ENCODE measurements around the gene STEAP2.

DNA sequence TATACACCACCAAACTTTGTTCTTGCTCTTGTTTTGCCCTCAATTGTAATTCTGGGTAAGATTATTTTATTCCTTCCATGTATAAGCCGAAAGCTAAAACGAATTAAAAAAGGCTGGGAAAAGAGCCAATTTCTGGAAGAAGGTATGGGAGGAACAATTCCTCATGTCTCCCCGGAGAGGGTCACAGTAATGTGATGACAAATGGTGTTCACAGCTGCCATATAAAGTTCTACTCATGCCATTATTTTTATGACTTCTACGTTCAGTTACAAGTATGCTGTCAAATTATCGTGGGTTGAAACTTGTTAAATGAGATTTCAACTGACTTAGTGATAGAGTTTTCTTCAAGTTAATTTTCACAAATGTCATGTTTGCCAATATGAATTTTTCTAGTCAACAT lies 20.9 kb downstream of the STEAP2 start:
- TF ChIP-seq JUN (IDR thresholded peaks at IDR 0.05; ENCODE audit: borderline replicate concordance, insufficient read depth, insufficient read length, low read depth) (no peak), POLR2A (IDR thresholded peaks at IDR 0.05; ENCODE audit: low read depth, low read length) (no peak), FOS (IDR thresholded peaks at IDR 0.05; ENCODE audit: borderline replicate concordance, insufficient read depth, low read length) (no peak), EZH2 (IDR thresholded peaks at IDR 0.05; ENCODE audit: borderline replicate concordance, low read depth, low read length, severe bottlenecking) (no peak), POLR2AphosphoS5 (IDR thresholded peaks at IDR 0.05; ENCODE audit: insufficient read depth, low read depth, low read length) (no peak)
- TF ChIP-seq, protein P1, sequence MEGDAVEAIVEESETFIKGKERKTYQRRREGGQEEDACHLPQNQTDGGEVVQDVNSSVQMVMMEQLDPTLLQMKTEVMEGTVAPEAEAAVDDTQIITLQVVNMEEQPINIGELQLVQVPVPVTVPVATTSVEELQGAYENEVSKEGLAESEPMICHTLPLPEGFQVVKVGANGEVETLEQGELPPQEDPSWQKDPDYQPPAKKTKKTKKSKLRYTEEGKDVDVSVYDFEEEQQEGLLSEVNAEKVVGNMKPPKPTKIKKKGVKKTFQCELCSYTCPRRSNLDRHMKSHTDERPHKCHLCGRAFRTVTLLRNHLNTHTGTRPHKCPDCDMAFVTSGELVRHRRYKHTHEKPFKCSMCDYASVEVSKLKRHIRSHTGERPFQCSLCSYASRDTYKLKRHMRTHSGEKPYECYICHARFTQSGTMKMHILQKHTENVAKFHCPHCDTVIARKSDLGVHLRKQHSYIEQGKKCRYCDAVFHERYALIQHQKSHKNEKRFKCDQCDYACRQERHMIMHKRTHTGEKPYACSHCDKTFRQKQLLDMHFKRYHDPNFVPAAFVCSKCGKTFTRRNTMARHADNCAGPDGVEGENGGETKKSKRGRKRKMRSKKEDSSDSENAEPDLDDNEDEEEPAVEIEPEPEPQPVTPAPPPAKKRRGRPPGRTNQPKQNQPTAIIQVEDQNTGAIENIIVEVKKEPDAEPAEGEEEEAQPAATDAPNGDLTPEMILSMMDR (IDR thresholded peaks at IDR 0.05; ENCODE audit: extremely low read depth in 1 of 2, insufficient read depth in 1 of 2, low read depth in 1 of 2, low read length in 2 of 2) = no peak
- TF ChIP-seq, protein P2, sequence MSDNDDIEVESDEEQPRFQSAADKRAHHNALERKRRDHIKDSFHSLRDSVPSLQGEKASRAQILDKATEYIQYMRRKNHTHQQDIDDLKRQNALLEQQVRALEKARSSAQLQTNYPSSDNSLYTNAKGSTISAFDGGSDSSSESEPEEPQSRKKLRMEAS (IDR thresholded peaks at IDR 0.05; ENCODE audit: insufficient read depth, insufficient read length) = no peak
